GM18951 (cell line): ENCODE results near the gene SMC3.

Experiments used
- POLR2A ChIP-seq: IDR thresholded peaks from 4 replicates; pipeline ENCODE4 v1.6.1; 2011; ENCODE audit warnings: mild to moderate bottlenecking; ENCODE audit not compliant: insufficient read length, insufficient read depth; ENCODE audit errors: extremely low read depth
- in situ Hi-C: fragments of 300-500 bp; cut with MboI; formaldehyde crosslinking; loops from one replicate; pipeline ENCODE4 v1.12.0; 2022; ENCODE audit warnings: low sequenced_read_pairs, mixed read lengths, inconsistent platforms; ENCODE audit not compliant: unreplicated experiment

The SMC3 gene

DNA sequence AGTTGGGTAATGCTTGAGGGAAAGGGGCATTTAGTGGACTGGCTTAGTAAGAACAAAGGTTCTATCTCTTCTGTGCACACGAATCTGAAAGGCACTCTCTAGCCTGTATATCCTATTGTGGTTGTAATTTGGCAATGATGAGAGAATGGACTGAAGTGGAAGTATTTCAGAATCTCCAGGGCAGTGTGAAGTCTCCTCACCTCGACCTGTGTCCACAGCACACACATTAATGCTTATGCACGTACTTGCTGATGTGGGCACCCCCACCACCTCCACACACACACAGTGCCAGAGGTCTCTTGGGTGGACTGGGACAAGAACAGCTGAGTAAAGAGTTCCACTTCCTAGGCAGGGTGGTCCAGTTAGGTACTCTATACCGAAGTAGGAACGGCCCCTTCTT lies 6.9 kb downstream of the SMC3 start:
- no peak for TF ChIP-seq POLR2A
- in situ Hi-C loops, result no loop called here

DNA sequence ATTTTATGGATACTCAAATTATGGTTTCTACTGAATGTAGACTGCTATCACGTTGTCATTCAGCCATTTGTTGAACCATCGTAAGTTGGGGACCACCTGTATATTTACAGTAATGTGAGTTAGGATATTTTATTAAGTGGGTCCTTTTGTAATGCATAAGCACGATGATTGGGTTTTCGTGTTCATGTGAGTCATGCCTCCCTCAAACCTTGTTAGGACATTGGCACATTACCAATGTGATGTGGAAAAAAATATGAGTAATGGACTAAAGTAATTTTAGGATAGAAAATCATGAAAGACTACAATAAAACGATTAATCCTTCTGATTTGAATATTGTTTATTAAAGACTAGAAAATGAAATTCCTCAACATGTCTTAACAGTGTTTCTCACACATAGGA lies 8.7 kb downstream of the SMC3 start:
- TF ChIP-seq POLR2A, result no peak
- in situ Hi-C loops, result no loop called here

DNA sequence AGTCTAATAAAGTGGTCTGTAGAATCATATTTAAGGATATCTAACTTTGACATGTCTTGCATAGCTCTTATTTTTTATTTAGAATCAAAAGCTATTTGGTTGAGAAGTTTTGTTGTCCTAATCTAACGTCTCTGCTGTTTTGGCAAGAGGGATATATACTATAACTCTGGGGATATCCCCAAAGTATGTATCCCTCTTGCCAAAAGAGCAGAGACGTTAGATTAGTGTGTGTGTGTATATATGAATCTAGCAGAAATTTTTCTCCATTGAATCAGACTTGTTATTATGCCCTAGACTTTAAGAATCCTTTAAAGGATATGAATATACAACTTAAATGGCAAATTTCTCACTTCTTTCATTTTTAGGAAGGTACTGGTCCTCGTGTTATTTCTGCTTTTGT lies 9.6 kb downstream of the SMC3 start:
- no peak for TF ChIP-seq POLR2A
- in situ Hi-C loops, result no loop called here

DNA sequence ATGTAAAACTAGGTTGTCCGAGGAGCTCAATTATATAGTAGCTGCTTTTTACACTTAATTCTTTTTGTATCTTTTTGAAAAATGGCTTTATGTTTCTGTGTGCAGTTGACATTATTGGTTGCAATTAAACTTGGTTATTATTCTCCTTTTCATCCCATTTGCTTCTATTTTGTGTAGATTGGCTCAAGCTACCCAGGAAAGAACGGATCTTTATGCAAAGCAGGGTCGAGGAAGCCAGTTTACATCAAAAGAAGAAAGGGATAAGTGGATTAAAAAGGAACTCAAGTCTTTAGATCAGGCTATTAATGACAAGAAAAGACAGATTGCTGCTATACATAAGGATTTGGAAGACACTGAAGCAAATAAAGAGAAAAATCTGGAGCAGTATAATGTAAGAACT lies 16.5 kb downstream of the SMC3 start:
- in situ Hi-C loops, result no loop called here
- no peak for TF ChIP-seq POLR2A

DNA sequence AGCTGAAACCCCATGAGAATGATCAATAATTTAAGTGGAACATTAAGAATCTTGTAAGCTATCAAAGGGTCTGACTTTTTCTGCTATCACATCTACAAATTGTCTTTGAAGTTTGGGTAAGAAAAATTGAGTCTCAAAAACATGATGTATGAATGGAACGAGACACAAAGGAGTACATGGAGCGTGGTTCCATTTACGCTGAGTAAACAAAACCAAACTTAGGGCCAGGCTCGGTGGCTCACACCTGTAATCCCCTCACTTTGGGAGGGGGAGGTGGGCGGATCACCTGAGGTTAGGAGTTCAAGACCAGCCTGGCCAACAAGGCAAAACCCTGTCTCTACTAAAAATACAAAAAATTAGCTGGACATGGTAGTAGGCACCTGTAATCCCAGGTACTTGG lies 24.3 kb downstream of the SMC3 start:
- no peak for TF ChIP-seq POLR2A
- in situ Hi-C loops, result no loop called here

DNA sequence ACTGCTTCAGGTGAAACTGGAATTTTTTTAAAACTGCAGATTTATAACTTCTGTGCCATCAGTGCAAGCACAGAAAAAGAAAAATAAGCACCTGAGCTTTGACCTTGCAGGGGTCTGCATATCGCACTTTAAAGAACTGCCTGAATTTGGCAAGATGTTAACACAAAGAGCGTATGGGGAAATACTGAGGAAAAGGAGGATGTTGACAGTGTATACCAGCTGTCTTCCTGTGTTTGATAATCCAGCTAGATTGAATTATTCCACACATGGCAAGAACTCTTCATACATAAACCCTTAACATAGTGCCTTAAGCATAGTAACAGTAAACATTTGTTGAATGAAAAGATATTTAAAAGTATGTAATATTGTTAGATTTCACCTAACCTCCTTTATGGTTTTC lies 30.0 kb downstream of the SMC3 start:
- in situ Hi-C loops, result no loop called here
- no peak for TF ChIP-seq POLR2A

DNA sequence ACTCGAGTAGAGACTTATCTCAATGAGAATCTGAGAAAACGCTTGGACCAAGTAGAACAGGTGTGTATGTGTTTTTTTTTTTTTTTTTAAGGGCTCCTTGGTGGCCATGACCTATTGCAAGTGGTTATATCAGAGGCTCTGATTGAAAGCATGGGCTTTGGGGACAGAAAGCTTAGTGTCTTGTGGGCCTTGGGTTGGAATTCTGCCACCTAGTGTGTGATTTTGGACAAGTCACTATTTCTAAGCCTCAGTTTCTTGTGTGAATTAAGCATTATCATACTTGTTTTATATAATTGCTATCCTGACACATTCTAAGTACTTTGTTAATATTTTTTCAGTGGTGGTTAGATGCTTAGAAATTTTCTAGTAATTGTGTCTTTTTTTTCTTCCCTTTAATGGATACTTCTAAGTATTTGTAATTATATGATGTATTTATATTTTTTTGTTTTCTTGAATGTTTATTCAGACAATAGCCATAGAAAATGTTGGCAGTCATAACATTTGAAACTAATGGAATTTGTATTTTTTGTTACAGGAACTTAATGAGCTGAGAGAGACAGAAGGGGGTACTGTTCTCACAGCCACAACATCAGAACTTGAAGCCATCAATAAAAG lies 33.1 kb downstream of the SMC3 start:
- in situ Hi-C loops, result loop anchor here (25.0 kb wide), 1 partner anchor 287 kb away; no protein-coding TSS in a partner anchor

DNA sequence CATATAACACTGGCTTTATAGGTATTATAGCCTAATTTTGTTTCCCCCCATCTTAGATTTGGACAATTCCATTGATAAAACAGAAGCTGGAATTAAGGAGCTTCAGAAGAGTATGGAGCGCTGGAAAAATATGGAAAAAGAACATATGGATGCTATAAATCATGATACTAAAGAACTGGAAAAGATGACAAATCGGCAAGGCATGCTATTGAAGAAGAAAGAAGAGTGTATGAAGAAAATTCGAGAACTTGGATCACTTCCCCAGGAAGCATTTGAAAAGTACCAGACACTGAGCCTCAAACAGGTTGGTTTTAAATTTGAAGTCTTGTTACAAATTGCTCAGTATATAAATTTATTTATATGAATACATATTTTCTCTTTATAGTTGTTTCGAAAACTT lies 34.1 kb downstream of the SMC3 start:
- in situ Hi-C loops, result loop anchor here (25.0 kb wide), 1 partner anchor 286 kb away; no protein-coding TSS in a partner anchor
- TF ChIP-seq POLR2A, result no peak

More for the DNA sequence above, 33.1 kb downstream of the SMC3 start:
- no peak for TF ChIP-seq POLR2A

DNA sequence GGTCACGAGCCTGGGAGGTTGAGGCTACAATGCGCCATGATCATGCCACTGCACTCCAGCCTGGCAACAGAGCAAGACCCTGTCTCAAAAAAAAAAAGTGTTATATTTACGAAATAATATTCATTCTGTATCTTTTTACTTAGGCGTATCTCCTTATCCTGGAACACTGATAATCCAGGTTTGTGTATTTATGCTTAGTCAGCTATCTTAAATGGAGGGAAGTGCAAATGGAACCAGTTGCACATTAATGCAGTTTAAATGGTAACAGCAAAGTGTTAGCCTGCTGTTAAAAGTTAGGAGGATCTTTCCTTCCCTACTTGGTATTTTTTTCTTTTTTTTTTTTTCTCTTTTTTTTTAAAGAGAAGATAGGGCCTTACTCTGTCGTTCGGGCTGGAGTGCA lies 40.6 kb downstream of the SMC3 start:
- in situ Hi-C loops, result loop anchor here (25.0 kb wide), 1 partner anchor 279 kb away; no protein-coding TSS in a partner anchor

DNA sequence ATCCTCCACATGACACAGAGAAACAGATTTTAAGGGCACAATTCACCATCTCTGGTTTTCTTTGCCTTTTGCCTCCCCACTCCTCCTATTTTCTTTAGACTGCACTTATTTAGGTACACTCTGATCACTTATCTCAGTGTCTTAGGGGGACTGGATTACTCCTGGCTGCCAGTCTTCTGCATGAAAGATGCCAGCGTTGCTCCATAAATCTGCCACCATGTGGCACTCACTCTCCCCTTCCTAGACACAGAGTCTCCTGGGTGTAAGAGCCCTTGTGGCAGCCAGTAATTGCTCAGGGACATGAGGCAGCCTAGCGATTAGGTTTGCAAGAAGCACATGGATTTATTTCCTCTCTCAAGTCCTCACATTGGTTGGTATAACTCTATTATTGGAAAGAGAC lies 42.1 kb downstream of the SMC3 start:
- in situ Hi-C loops, result loop anchor here (25.0 kb wide), 1 partner anchor 278 kb away; no protein-coding TSS in a partner anchor
- no peak for TF ChIP-seq POLR2A

More for the DNA sequence above, 40.6 kb downstream of the SMC3 start:
- no peak for TF ChIP-seq POLR2A

DNA sequence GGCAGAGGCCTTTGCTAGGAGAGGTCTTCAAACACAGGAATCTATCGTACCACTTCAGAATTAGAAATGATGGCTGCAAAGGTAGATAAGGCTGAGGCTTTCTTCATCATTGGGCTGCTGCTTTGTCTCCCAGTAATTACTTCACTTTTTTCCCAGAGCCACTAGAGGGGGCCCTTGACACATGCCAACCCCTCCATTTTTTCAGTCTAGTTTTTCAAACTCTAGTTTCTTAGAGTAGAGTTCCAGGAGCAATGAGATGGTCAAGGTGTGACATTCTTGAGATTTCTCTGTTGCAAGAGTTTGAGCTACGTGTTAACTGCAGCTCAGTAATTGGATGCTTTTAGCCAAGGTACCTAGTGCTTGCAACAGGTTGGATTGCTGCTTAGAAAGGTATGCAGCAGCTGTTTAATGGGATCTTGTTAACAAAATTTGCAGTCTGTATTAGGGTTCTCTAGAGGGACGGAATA lies 42.8 kb downstream of the SMC3 start:
- in situ Hi-C loops, result loop anchor here (25.0 kb wide), 1 partner anchor 277 kb away; no protein-coding TSS in a partner anchor
- no peak for TF ChIP-seq POLR2A

DNA sequence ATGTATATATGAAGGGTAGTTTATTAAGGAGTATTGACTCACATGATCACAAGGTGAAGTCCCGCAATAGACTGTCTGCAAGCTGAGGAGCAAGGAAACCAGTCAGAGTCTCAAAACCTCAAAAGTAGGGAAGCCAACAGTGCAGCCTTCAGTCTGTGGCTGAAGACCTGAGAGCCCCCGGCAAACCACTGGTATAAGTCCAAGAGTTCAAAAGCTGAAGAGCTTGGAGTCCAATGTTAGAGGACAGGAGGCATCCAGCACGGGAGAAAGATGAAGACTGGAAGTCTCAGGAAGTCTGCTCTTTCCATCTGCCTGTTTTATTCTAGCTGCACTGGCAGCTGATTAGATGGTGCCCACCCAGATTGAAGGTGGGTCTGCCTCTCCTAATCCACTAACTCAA lies 43.3 kb downstream of the SMC3 start:
- in situ Hi-C loops, result loop anchor here (25.0 kb wide), 1 partner anchor 277 kb away; no protein-coding TSS in a partner anchor

DNA sequence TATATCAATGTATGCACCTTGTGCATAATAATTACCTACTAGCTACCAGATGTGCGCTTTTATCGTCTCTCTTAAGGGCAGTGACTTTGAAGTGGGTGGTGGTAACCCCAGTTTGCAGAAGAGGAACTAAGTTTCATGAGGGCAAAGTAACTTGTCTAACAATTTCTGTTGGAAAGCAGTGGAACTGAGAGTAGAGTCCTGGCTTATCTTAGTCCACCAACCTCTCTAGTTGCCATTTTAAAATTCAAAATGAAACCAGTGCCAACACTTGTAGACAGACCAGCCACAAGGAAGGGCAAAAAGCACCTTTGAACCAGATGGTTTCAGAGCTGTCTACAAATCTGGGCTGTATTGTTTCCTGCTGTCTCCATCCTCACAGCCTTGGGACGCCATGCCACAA lies 44.6 kb downstream of the SMC3 start:
- no peak for TF ChIP-seq POLR2A
- in situ Hi-C loops, result loop anchor here (25.0 kb wide), 1 partner anchor 275 kb away; no protein-coding TSS in a partner anchor

DNA sequence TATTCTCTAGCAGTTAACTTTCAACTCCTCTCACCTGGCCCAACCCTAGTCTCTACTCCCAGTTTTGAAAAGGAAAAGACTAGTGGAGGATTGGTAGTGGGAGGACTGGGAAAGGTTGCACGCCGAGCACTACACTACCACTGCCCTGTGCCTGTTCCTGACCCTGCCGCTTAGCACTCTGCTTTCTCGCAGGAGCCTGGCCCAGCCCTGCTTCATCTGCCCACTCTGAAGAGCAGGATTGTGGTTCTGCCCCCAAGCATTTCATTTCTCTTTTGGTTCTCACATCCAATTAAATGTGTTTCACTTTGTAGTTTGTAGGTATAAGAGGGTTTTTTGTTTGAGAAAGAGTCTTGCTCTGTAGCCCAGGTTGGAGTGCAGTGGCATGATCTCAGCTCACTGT lies 45.1 kb downstream of the SMC3 start:
- no peak for TF ChIP-seq POLR2A
- in situ Hi-C loops, result loop anchor here (25.0 kb wide), 1 partner anchor 275 kb away; no protein-coding TSS in a partner anchor

DNA sequence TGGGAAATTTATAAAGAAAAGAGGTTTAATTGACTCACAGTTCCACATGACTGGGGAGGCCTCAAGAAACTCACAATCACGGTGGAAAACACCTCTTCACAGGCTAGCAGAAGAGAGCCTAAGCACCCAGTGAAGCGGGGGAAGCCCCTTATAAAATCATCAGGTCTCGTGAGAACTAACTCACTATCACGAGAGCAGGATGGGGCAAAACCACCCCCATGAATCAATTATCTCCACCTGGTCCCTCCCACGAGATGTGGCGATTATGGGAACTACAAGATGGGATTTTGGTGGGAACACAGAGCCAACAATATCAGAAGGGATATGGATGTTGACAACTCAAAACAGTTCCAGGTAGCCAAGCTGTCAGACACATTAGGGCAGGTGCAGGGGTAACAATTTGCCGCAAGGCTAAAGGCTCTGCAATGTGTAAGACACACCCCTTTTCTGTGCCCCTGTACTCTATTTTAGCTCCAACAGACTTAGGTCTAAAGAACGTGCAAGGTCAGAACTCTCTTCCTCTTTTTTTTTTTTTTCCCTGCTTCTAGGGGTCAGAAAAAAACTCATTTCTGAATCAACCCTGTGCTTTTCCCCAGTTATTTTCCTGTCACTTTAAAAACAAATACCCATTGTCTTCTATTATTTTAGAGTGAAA lies 46.0 kb downstream of the SMC3 start:
- in situ Hi-C loops, result loop anchor here (25.0 kb wide), 1 partner anchor 274 kb away; no protein-coding TSS in a partner anchor

More for the DNA sequence above, 46.0 kb downstream of the SMC3 start:
- TF ChIP-seq POLR2A, result no peak
